K562 (cell line): ENCODE measurements around the gene PLA2G4F. TPM values are rescaled to one million over a fixed set of nuclear protein-coding genes. Genes with fewer than 3 reads are reported as not detected.
A peak's percentile ranks its signal among the peaks of the same experiment; 100 is the strongest.

ENCODE experiments used
- ATAC-seq: fragments of 200-7000 bp; cut with Tn5 transposase; 3 replicates; pipeline ENCODE4 v1.9.1; 2020; ENCODE audit warnings: moderate library complexity
- BruUV-seq: library from RNA; stranded (reverse); fragments of 400-500 nt; replicated peaks from 2 replicates; lab custom pipeline; 2021; lab: Mats Ljungman, UMichigan
- CTCF ChIA-PET: fragments of 300-600 bp; formaldehyde crosslinking; extraction: SDS; loops from one replicate; lab custom pipeline; 2021; ENCODE audit warnings: low intra/inter-chr PET ratio; lab: Yijun Ruan, JAX
- POLR2A ChIA-PET: fragments of 300-600, 350-650 bp; sonication (Branson Sonifier 250); formaldehyde crosslinking; extraction: SDS; loops from one replicate; lab custom pipeline; 2021; ENCODE audit warnings: antibody characterized with exemption, inconsistent platforms; lab: Yijun Ruan, JAX
- DNase-seq, 4 experiments: peaks; one replicate each; pipeline versions ENCODE4 v3.0.0 to v3.0.0-alpha.2; 2011 to 2018; ENCODE audit warnings: low spot score in 3 of 4, mixed read lengths in 3 of 4; ENCODE audit errors: extremely low read depth in 1 of 4
- FAIRE-seq: peaks from 2 replicates; lab custom pipeline; 2011; peaks lifted over from hg19 to GRCh38; lab: Jason Lieb, UNC
- H2AFZ ChIP-seq: 2 replicates; pipeline ENCODE4 v1.6.0; 2011; ENCODE audit warnings: low read depth, low read length, control low read depth, inconsistent platforms
- H3K27ac ChIP-seq: fragments of 200-600 bp; 3 replicates; pipeline ENCODE4 v1.8.0; 2011; ENCODE audit warnings: low read depth, mild to moderate bottlenecking, control low read depth, inconsistent platforms, low read length, moderate library complexity, mixed read lengths; ENCODE audit errors: extremely low read depth
- H3K27me3 ChIP-seq, 2 experiments: fragments of 300-600 bp in 1 of 2; 2 replicates in 1 of 2; 3 replicates in 1 of 2; pipeline versions ENCODE4 v1.6.0 to v1.8.0; 2011; ENCODE audit warnings: inconsistent platforms in 2 of 2, low read length in 2 of 2, mild to moderate bottlenecking in 1 of 2, mixed read lengths in 1 of 2, moderate library complexity in 1 of 2; ENCODE audit not compliant: control insufficient read depth in 2 of 2, insufficient read depth in 2 of 2
- H3K36me3 ChIP-seq: fragments of 300-600 bp; 3 replicates; pipeline ENCODE4 v1.8.0; 2011; ENCODE audit warnings: mild to moderate bottlenecking, low read length, inconsistent platforms; ENCODE audit not compliant: control insufficient read depth, insufficient read depth
- H3K4me1 ChIP-seq, 2 experiments: fragments of 200-600 bp in 1 of 2; replicated peaks in 1 of 2; 2 replicates in 1 of 2; 3 replicates in 1 of 2; pipeline versions ENCODE4 v1.5.1 to v1.8.0; 2011; ENCODE audit warnings: inconsistent platforms in 2 of 2, low read length in 2 of 2, mild to moderate bottlenecking in 1 of 2, mixed read lengths in 1 of 2, moderate library complexity in 1 of 2; ENCODE audit not compliant: control insufficient read depth in 2 of 2, insufficient read depth in 2 of 2
- H3K4me2 ChIP-seq: 2 replicates; pipeline ENCODE4 v1.6.1; 2011; ENCODE audit warnings: low read length, control low read depth, inconsistent platforms, mixed read lengths; ENCODE audit not compliant: insufficient read depth
- H3K4me3 ChIP-seq: fragments of 200-600 bp; sonication (generic), shearing (Covaris generic); 2 replicates; pipeline ENCODE4 v1.5.1; 2016; ENCODE audit warnings: control low read depth, inconsistent platforms
- H3K79me2 ChIP-seq: fragments of 200-600 bp; 3 replicates; pipeline ENCODE4 v1.8.0; 2011; ENCODE audit warnings: low read length, inconsistent platforms; ENCODE audit not compliant: control insufficient read depth, insufficient read depth
- H3K9ac ChIP-seq, 2 experiments: 2 replicates each; pipeline versions ENCODE4 v1.6.0 to v1.6.1; 2011; ENCODE audit warnings: low read depth in 2 of 2, low read length in 2 of 2, control low read depth in 1 of 2, inconsistent platforms in 1 of 2, mild to moderate bottlenecking in 1 of 2, mixed read lengths in 1 of 2; ENCODE audit not compliant: insufficient read depth in 1 of 2
- H3K9me1 ChIP-seq: one replicate; pipeline ENCODE4 v1.6.0; 2011; ENCODE audit warnings: inconsistent platforms, mild to moderate bottlenecking, low read length, moderate library complexity; ENCODE audit not compliant: control insufficient read depth, insufficient read depth
- H3K9me3 ChIP-seq: replicated peaks from 2 replicates; pipeline ENCODE4 v1.5.1; 2011; ENCODE audit warnings: low read depth, low read length, inconsistent platforms; ENCODE audit not compliant: control insufficient read depth, insufficient read depth
- H4K20me1 ChIP-seq: replicated peaks from 2 replicates; pipeline ENCODE4 v1.6.1; 2011; ENCODE audit warnings: low read length, inconsistent platforms, mixed read lengths; ENCODE audit not compliant: control insufficient read depth, insufficient read depth
- ATF3 ChIP-seq, 2 experiments: fragments of 450-650 bp in 1 of 2; sonication (generic) in 1 of 2; formaldehyde crosslinking in 1 of 2; IDR thresholded peaks in 1 of 2; conservative IDR thresholded peaks in 1 of 2; 2 replicates each; pipeline versions ENCODE4 v1.6.1 to v1.8.1; 2016 to 2023; ENCODE audit warnings: mild to moderate bottlenecking in 2 of 2, moderate library complexity in 2 of 2, inconsistent platforms in 1 of 2, missing genetic modification reagents in 1 of 2
- ATF7 ChIP-seq: fragments of 450-650 bp; IDR thresholded peaks from 2 replicates; pipeline ENCODE4 v1.7.1; 2014; ENCODE audit warnings: mild to moderate bottlenecking, moderate library complexity
- CEBPB ChIP-seq: fragments of 450-650 bp; IDR thresholded peaks from 2 replicates; pipeline ENCODE4 v1.6.1; 2016; ENCODE audit warnings: missing genetic modification characterization, missing compliant biosample characterization
- CEBPG ChIP-seq, 3 experiments: fragments of 200-800 bp in 1 of 3; sonication (Bioruptor generic) in 1 of 3; sonication (generic) in 1 of 3; formaldehyde crosslinking in 1 of 3; IDR thresholded peaks in 2 of 3; conservative IDR thresholded peaks in 1 of 3; 2 replicates each; pipeline versions ENCODE4 v1.6.1 to v1.8.0; 2016 to 2022; ENCODE audit warnings: missing compliant biosample characterization in 2 of 3, missing genetic modification characterization in 2 of 3, mild to moderate bottlenecking in 1 of 3, missing genetic modification reagents in 1 of 3
- ERF ChIP-seq: fragments of 450-650 bp; formaldehyde crosslinking; IDR thresholded peaks from 2 replicates; pipeline ENCODE4 v1.4.0; 2020; ENCODE audit warnings: mild to moderate bottlenecking, mixed read lengths
- HMGN3 ChIP-seq: IDR thresholded peaks from 2 replicates; pipeline ENCODE4 v1.6.1; 2011; ENCODE audit warnings: borderline replicate concordance, low read depth, mild to moderate bottlenecking, mixed read lengths, low read length; ENCODE audit not compliant: insufficient read length; ENCODE audit errors: extremely low read depth
- JUND ChIP-seq, 2 experiments: IDR thresholded peaks; 2 replicates in 1 of 2; 3 replicates in 1 of 2; pipeline ENCODE4 v1.6.1; 2011; ENCODE audit warnings: borderline replicate concordance in 2 of 2, low read depth in 2 of 2, low read length in 2 of 2, improper control_type of control experiment in 1 of 2, missing biosample characterization in 1 of 2, missing genetic modification characterization in 1 of 2, missing genetic modification reagents in 1 of 2
- STAG1 ChIP-seq: sonication (generic); formaldehyde crosslinking; IDR thresholded peaks from 2 replicates; pipeline ENCODE4 v1.5.0; 2020; ENCODE audit warnings: missing genetic modification reagents, borderline replicate concordance
- ZNF146 ChIP-seq: IDR thresholded peaks from one replicate; pipeline ENCODE4 v1.6.1; 2018; ENCODE audit warnings: missing compliant biosample characterization; ENCODE audit not compliant: unreplicated experiment
- ZNF551 ChIP-seq: fragments of 250-450 bp; sonication (Bioruptor Pico); IDR thresholded peaks from 2 replicates; pipeline ENCODE4 v1.5.0; 2021; ENCODE audit warnings: mild to moderate bottlenecking, moderate library complexity
- WGBS: fragments of 100-300 bp; shearing (Covaris generic); methylation state at CpG from one replicate; pipeline ENCODE4 v1.1.6; 2016; ENCODE audit warnings: low coverage, mixed read lengths; ENCODE audit not compliant: insufficient coverage; ENCODE audit errors: missing lambda C conversion rate; 5-methylcytosine and 5-hydroxymethylcytosine counted together
- in situ Hi-C: fragments of 300-500 bp; cut with MboI; formaldehyde crosslinking; loops from 4 replicates; pipeline ENCODE4 v1.15.0; 2018; ENCODE audit warnings: inconsistent platforms, mixed read lengths
- intact Hi-C: fragments of 100-400 bp; cut with micrococcal nuclease; formaldehyde crosslinking; loops from 2 replicates; pipeline ENCODE4 v1.14.2; 2022
- polyA plus RNA-seq, 8 experiments: library from polyadenylated mRNA; depleted of rRNA in 4 of 8; stranded (reverse) in 5 of 8; unstranded in 3 of 8; fragments of >200 nt; fragmentation: Nextera tagmentation in 2 of 8; fragmentation: Illumina TruSeq in 1 of 8; extraction: Ambion mirVana in 2 of 8; extraction: Trizol in 1 of 8; gene quantifications; 2 replicates each; pipeline versions ENCODE4 v1.2.1 to v1.2.3, GENCODE V29; 2011 to 2014; ENCODE audit warnings: inconsistent platforms in 1 of 8, missing spikeins in 1 of 8
- total RNA-seq, 7 experiments: library from RNA; depleted of rRNA in 6 of 7; stranded (reverse); fragments of >200 nt in 6 of 7; fragmentation: Illumina TruSeq in 2 of 7; extraction: Trizol in 2 of 7; gene quantifications; 2 replicates each; pipeline versions ENCODE4 v1.2.1 to v1.2.3, GENCODE V29; 2011 to 2021; ENCODE audit warnings: low replicate concordance in 1 of 7

Gene PLA2G4F
- total and polyA plus RNA-seq, 9 of the 15 experiments (the other 6 are each of a cell fraction or from before 2014, with no cell fraction given): 0.02 TPM; not detected in 8

DNA sequence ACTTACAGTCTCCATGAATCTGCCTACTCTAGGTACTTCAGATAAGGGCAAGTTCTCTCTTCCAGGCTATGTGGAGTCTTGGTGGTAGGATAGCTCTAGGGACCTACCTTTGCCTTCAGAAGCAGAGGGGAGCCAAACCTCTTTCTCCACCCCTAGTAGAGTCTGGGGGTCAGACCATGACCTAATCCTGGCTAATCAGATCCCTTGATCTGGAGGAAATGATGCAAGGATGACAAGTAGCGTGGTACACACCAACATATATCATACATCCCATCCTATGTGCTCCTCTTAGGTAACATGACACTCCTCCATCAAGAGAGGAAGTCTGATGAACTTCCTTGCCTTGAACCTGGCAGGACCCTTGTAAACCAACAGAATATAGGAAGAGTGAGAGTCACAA is 15.4 kb upstream of the PLA2G4F start:
- H3K36me3 ChIP-seq: peaks cover 54% of the 10 kb centered on the region
- no peak overlapping the region for H3K27ac ChIP-seq
- DNase-seq: no peak
- WGBS: 47% methylated on average over 1 of the region's 1 CpG
- POLR2A ChIA-PET: interaction anchor here (0.9 kb wide), 1 partner anchor 14 kb away, joined by 3 read pairs; no protein-coding TSS in a partner anchor
- H3K9ac ChIP-seq: no peak overlapping the region
- intact Hi-C loops (no loop called here), in situ Hi-C loops (no loop called here)
- no peaks in the 10 kb centered on the region for H3K79me2 ChIP-seq
- no TSS peak for BruUV-seq
- TF ChIP-seq CEBPG (CRISPR knock-in tag; IDR thresholded peaks at IDR 0.05): no peak
- peak in 1 of 2 experiments; percentile 79; a peak in 2 of 4 replicates for TF ChIP-seq CEBPG (tag; conservative IDR thresholded peaks at IDR 0.05 in 1 of 2, IDR thresholded peaks at IDR 0.05 in 1 of 2)
- no peak for TF ChIP-seq ZNF551 (CRISPR knock-in tag)
- TF ChIP-seq CEBPB (tag): no peak
- TF ChIP-seq STAG1 (CRISPR knock-in tag): no peak
- TF ChIP-seq ATF3 (IDR thresholded peaks at IDR 0.05): peak; percentile 67; the same call in 1 of the 2 replicates
- TF ChIP-seq ATF3 (CRISPR knock-in tag; conservative IDR thresholded peaks at IDR 0.05): no peak
- peak; percentile 57; the same call in 1 of the 2 replicates for TF ChIP-seq ATF7
- 0 out of 2 replicates have a peak, but pooled peaks have one; percentile 20 for TF ChIP-seq JUND (IDR thresholded peaks at IDR 0.05; ENCODE audit: borderline replicate concordance, low read depth, low read length)
- no peak for TF ChIP-seq JUND (tag; IDR thresholded peaks at IDR 0.05; ENCODE audit: borderline replicate concordance, low read depth, low read length)
- no peak for TF ChIP-seq HMGN3
- no peak for TF ChIP-seq ZNF146 (CRISPR knock-in tag)
- no peak for TF ChIP-seq ERF
- H3K4me2 ChIP-seq: no peak overlapping the region
- no peaks in the 10 kb centered on the region; a peak in 2 of 5 replicates for H3K4me1 ChIP-seq
- H2AFZ ChIP-seq: no peak overlapping the region
- no peak overlapping the region for H3K4me3 ChIP-seq
- no peaks in the 10 kb centered on the region for H3K9me1 ChIP-seq
- H3K9me3 ChIP-seq: no peaks in the 10 kb centered on the region
- FAIRE-seq: peak; percentile 52
- H4K20me1 ChIP-seq: no peaks in the 10 kb centered on the region
- H3K27me3 ChIP-seq: no peaks in the 10 kb centered on the region
- ATAC-seq: peak; percentile 33; the same call in 1 of the 3 replicates
- CTCF ChIA-PET: no interaction called here
